ENCODE results near the gene FOXN3. TPM values are rescaled to one million over a fixed set of nuclear protein-coding genes. Genes with fewer than 3 reads are reported as not detected.

The FOXN3 gene
- total and polyA plus RNA-seq, 10 of the 15 experiments (the other 5 are each of a cell fraction or from before 2014, with no cell fraction given), result 4.5 to 68.9 (median 29.7) TPM

DNA sequence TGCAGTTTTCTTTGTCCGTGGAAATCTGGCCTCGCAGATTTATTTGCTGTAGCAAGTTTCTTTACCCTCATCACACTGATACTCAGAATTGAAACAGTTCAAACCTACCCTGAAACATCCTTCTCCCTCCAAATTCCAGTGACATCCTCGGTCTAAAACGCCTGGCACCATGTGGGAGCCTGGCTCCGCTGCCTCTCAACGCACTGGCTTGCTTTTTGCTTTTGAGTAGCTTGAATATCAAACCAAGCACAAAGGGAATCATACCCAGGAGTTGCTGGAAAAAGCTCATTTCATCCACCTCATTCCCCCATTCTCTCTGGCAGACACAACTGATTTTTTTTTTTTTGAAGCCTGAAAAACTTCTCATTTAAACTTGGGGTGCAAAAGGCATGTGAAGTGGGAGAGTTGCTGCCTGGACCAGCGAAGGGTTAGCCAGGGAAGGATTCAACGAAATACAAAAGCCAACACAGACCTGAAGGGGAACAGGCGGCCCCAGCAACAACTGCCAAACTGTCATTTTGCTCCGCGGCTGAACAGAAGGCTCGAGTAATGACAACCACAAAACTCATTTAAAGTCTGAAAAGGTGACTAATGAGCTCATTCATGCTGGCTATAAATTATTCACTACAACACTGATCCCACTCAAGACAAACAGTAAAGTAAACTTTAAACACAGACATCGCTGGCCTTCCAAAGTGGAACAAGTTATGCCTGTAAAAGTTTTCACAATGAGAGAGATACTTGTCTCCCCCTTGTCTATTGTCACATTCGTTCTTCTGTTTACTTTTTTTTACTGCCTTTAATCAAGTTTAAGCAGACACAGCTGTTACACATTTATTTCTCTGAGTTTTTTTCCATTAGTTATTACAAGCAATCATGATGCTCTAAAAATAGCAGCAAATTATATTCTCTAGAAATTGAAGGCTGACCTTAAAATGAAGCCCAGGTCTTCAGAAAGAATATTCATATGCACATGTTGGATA lies 12.5 kb upstream of the FOXN3 start (continued):
- TF ChIP-seq ESRRA (IDR thresholded peaks at IDR 0.05; ENCODE audit: low read length), result no peak
- TF ChIP-seq MTA2 (IDR thresholded peaks at IDR 0.05; ENCODE audit: low read depth), result peak; percentile 85
- TF ChIP-seq, protein P1, sequence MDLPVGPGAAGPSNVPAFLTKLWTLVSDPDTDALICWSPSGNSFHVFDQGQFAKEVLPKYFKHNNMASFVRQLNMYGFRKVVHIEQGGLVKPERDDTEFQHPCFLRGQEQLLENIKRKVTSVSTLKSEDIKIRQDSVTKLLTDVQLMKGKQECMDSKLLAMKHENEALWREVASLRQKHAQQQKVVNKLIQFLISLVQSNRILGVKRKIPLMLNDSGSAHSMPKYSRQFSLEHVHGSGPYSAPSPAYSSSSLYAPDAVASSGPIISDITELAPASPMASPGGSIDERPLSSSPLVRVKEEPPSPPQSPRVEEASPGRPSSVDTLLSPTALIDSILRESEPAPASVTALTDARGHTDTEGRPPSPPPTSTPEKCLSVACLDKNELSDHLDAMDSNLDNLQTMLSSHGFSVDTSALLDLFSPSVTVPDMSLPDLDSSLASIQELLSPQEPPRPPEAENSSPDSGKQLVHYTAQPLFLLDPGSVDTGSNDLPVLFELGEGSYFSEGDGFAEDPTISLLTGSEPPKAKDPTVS (IDR thresholded peaks at IDR 0.05; ENCODE audit: low read depth, low read length), result no peak
- 0 out of 2 replicates have a peak, but pooled peaks have one; percentile 35 for TF ChIP-seq NBN (IDR thresholded peaks at IDR 0.05)
- peak; percentile 11 to 31; a peak in 1 of 4 replicates for TF ChIP-seq BHLHE40 (IDR thresholded peaks at IDR 0.05; ENCODE audit: borderline replicate concordance in 1 of 2, low read depth in 2 of 2, low read length in 1 of 2)
- peak; percentile 45; the same call in 1 of the 2 replicates for TF ChIP-seq CREM (IDR thresholded peaks at IDR 0.05; ENCODE audit: low read depth)
- no peak for TF ChIP-seq RAD21 (IDR thresholded peaks at IDR 0.05; ENCODE audit: insufficient read depth, low read depth, low read length)
- TF ChIP-seq, protein P2, sequence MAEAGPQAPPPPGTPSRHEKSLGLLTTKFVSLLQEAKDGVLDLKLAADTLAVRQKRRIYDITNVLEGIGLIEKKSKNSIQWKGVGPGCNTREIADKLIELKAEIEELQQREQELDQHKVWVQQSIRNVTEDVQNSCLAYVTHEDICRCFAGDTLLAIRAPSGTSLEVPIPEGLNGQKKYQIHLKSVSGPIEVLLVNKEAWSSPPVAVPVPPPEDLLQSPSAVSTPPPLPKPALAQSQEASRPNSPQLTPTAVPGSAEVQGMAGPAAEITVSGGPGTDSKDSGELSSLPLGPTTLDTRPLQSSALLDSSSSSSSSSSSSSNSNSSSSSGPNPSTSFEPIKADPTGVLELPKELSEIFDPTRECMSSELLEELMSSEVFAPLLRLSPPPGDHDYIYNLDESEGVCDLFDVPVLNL (IDR thresholded peaks at IDR 0.05; ENCODE audit: low read depth, low read length), result no peak
- peak; percentile 78 for TF ChIP-seq ATF7 (IDR thresholded peaks at IDR 0.05; ENCODE audit: low read depth)
- no peak for TF ChIP-seq CREB1 (IDR thresholded peaks at IDR 0.05; ENCODE audit: low read depth)
- no peak for TF ChIP-seq MTA3 (IDR thresholded peaks at IDR 0.05; ENCODE audit: borderline replicate concordance, low read length)
- TF ChIP-seq NFIC (IDR thresholded peaks at IDR 0.05; ENCODE audit: low read depth, low read length), result peak; percentile 54; the same call in 1 of the 2 replicates
- peak; percentile 92 for TF ChIP-seq MYB (IDR thresholded peaks at IDR 0.05; ENCODE audit: borderline replicate concordance, low read depth, low read length)
- no peak for TF ChIP-seq SIX5 (IDR thresholded peaks at IDR 0.05; ENCODE audit: low read depth, low read length, severe bottlenecking)
